Gastroesophageal sphincter (tissue), 4 donors: Measurements from ENCODE around the gene SPINK2. TPM values are rescaled to one million over a fixed set of nuclear protein-coding genes. Genes with fewer than 3 reads are reported as not detected.

Experiments
- ATAC-seq: fragments of 150-250 bp; one replicate; pipeline ENCODE4 v1.9.1; 2016; ENCODE audit warnings: mild to moderate bottlenecking, moderate library complexity
- H3K27ac ChIP-seq, 4 donors: fragments of 200-600 bp; sonication (generic) in 3 of 4; 1 replicate in 3 of 4; 2 replicates in 1 of 4; pipeline ENCODE4 v1.5.1; 2016 to 2019
- H3K27me3 ChIP-seq: fragments of 200-600 bp; sonication (generic); one replicate; pipeline ENCODE4 v1.5.1; 2019
- H3K36me3 ChIP-seq, 2 donors: fragments of 200-600 bp; sonication (generic); one replicate each; pipeline ENCODE4 v1.5.1; 2019; ENCODE audit warnings: control low read depth in 1 of 2
- H3K4me1 ChIP-seq, 3 donors: fragments of 200-600 bp; sonication (generic); 1 replicate in 2 of 3; 2 replicates in 1 of 3; pipeline ENCODE4 v1.5.1; 2016 to 2019; ENCODE audit warnings: control low read depth in 2 of 3
- H3K4me3 ChIP-seq, 2 donors: fragments of 200-600 bp; sonication (generic); one replicate each; pipeline ENCODE4 v1.5.1; 2019; ENCODE audit warnings: mild to moderate bottlenecking in 1 of 2, moderate library complexity in 1 of 2
- H3K9me3 ChIP-seq, 3 donors: fragments of 200-600 bp; sonication (generic); one replicate each; pipeline ENCODE4 v1.5.1; 2017 to 2019; ENCODE audit warnings: control low read depth in 2 of 3
- CTCF ChIP-seq, 4 experiments: fragments of 200-600 bp in 2 of 4; fragments of 450-650 bp in 2 of 4; sonication (generic) in 1 of 4; IDR thresholded peaks; one replicate each; pipeline ENCODE4 v1.5.1; 2017 to 2019; ENCODE audit warnings: antibody characterized with exemption in 4 of 4, mild to moderate bottlenecking in 2 of 4, moderate library complexity in 2 of 4
- EP300 ChIP-seq: sonication (generic); formaldehyde crosslinking; IDR thresholded peaks from one replicate; pipeline ENCODE4 v1.6.1; 2017; ENCODE audit warnings: antibody characterized with exemption, mild to moderate bottlenecking
- POLR2A ChIP-seq, 2 donors: fragments of 450-650 bp; IDR thresholded peaks; one replicate each; pipeline ENCODE4 v1.6.1; 2017; ENCODE audit warnings: antibody characterized with exemption in 2 of 2, mild to moderate bottlenecking in 2 of 2, moderate library complexity in 1 of 2
- POLR2AphosphoS5 ChIP-seq: sonication (generic); formaldehyde crosslinking; IDR thresholded peaks from one replicate; pipeline ENCODE4 v1.6.1; 2017; ENCODE audit warnings: antibody characterized with exemption
- WGBS, 2 donors: methylation state at CpG; one replicate each; pipeline ENCODE4 v1.1.5; 2018; ENCODE audit warnings: low coverage in 1 of 2; 5-methylcytosine and 5-hydroxymethylcytosine counted together
- total RNA-seq, 4 donors: library from RNA; depleted of rRNA; stranded (reverse); fragments of >200 nt; gene quantifications; one replicate each; pipeline ENCODE4 v1.1.0, GENCODE V29; 2016

The SPINK2 gene
- total RNA-seq, 4 donors from 2014 or later = not detected

- H3K36me3 ChIP-seq = no peaks in the 10 kb centered on the region
- H3K9me3 ChIP-seq = no peaks in the 10 kb centered on the region
- H3K4me3 ChIP-seq = peak overlapping the region; percentile 54 to 79
- H3K27me3 ChIP-seq = no peaks in the 10 kb centered on the region
- H3K4me1 ChIP-seq = peaks cover 0 to 13% (median 0%) of the 10 kb centered on the region in 3 donors
- H3K27ac ChIP-seq = peak overlapping the region in 2 of 4 donors; percentile 69 to 74
- TF ChIP-seq CTCF (IDR thresholded peaks at IDR 0.05) = no peak
- no peak for TF ChIP-seq EP300
- ATAC-seq = no peak
- WGBS, 2 donors = 26 to 75% methylated on average over 6 of the region's 11 CpGs
Measured at GRCh38 chr4:56799161-56799759, 22.2 kb downstream of the SPINK2 start.

GRCh38 chr4:56796211-56796610 lies 25.3 kb downstream of the SPINK2 start:
- no peaks in the 10 kb centered on the region for H3K27me3 ChIP-seq
- ATAC-seq = no peak
- no peak overlapping the region for H3K27ac ChIP-seq
- H3K36me3 ChIP-seq = no peaks in the 10 kb centered on the region
- peaks cover 0 to 13% (median 0%) of the 10 kb centered on the region in 3 donors for H3K4me1 ChIP-seq
- TF ChIP-seq POLR2AphosphoS5 (no peak), CTCF (IDR thresholded peaks at IDR 0.05) (no peak), EP300 (no peak)
- 96 to 100% methylated on average over 1 to 3 of the region's 3 CpGs for WGBS, 2 donors
- no peaks in the 10 kb centered on the region for H3K9me3 ChIP-seq
- H3K4me3 ChIP-seq = no peak overlapping the region

- no peak for ATAC-seq
- no peaks in the 10 kb centered on the region for H3K27me3 ChIP-seq
- 79 to 88% methylated on average over 2 to 4 of the region's 4 CpGs for WGBS, 2 donors
- H3K9me3 ChIP-seq = no peaks in the 10 kb centered on the region
- H3K4me1 ChIP-seq = peaks cover 0 to 6% (median 0%) of the 10 kb centered on the region in 3 donors
- H3K4me3 ChIP-seq = no peak overlapping the region
- no peaks in the 10 kb centered on the region for H3K36me3 ChIP-seq
- TF ChIP-seq POLR2A (IDR thresholded peaks at IDR 0.05) (no peak), CTCF (IDR thresholded peaks at IDR 0.05) (no peak), EP300 (no peak), POLR2AphosphoS5 (no peak)
- H3K27ac ChIP-seq = no peak overlapping the region
Measured at GRCh38 chr4:56791316-56791715, 30.2 kb downstream of the SPINK2 start.

- H3K36me3 ChIP-seq = no peaks in the 10 kb centered on the region
- H3K4me3 ChIP-seq = no peak overlapping the region
- no peaks in the 10 kb centered on the region for H3K27me3 ChIP-seq
- 33 to 35% methylated on average over 1 of the region's 1 CpG for WGBS, 2 donors
- H3K9me3 ChIP-seq = no peaks in the 10 kb centered on the region
- no peak for ATAC-seq
- H3K27ac ChIP-seq = no peak overlapping the region
- no peak for TF ChIP-seq EP300
- no peak for TF ChIP-seq POLR2A (IDR thresholded peaks at IDR 0.05)
- no peak for TF ChIP-seq CTCF (IDR thresholded peaks at IDR 0.05)
- TF ChIP-seq POLR2AphosphoS5 = no peak
- peaks cover 0 to 6% (median 0%) of the 10 kb centered on the region in 3 donors for H3K4me1 ChIP-seq
Measured at GRCh38 chr4:56790691-56791091, 30.8 kb downstream of the SPINK2 start.

- Histone ChIP-seq H3K27ac (peak overlapping the region in 1 of 4 donors; percentile 24), H3K4me1 (peaks cover 0 to 6% (median 0%) of the 10 kb centered on the region in 3 donors), H3K27me3 (peaks cover under 1% of the 10 kb centered on the region), H3K4me3 (no peak overlapping the region), H3K36me3 (no peaks in the 10 kb centered on the region), H3K9me3 (no peaks in the 10 kb centered on the region)
- no peak for ATAC-seq
- TF ChIP-seq CTCF (IDR thresholded peaks at IDR 0.05) = no peak
- no peak for TF ChIP-seq POLR2A (IDR thresholded peaks at IDR 0.05)
- TF ChIP-seq POLR2AphosphoS5 = no peak
- no peak for TF ChIP-seq EP300
- 78 to 83% methylated on average over 2 to 7 of the region's 7 CpGs for WGBS, 2 donors
Measured at GRCh38 chr4:56788081-56788480, 33.4 kb downstream of the SPINK2 start.
